Posterior cingulate gyrus (tissue), 11 donors: ENCODE data around the gene CFAP299.

Source experiments
- DNase-seq, 10 donors: peaks; one replicate each; pipeline versions ENCODE4 v3.0.0 to v3.0.0-alpha.2; 2020 to 2021; ENCODE audit warnings: mixed read lengths in 3 of 10
- intact Hi-C: fragments of 100-400 bp; cut with DNase I; formaldehyde crosslinking; loops from one replicate; pipeline ENCODE4 v1.15.1; 2023

CFAP299 gene

DNA sequence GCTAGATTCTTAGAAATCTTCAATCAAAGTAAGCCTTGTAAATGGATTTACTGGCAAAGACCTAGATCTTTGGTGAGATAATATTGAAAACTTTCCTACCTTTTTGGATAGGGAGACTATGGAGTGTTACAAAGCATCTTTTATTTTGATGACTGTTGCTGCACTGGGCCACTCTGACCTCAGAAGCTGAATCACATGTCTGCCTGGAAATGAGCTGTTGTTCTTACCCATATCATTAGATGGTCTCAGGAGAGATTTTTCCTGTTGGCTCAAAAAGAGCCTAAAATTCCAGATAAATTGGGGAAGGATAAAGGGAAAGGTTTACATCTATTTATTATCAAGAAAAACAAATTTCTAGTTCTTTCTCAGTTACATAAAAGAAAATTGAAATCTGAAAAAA lies 567.5 kb downstream of the CFAP299 start:
- intact Hi-C loops, result no loop called here
- no peak for DNase-seq

DNA sequence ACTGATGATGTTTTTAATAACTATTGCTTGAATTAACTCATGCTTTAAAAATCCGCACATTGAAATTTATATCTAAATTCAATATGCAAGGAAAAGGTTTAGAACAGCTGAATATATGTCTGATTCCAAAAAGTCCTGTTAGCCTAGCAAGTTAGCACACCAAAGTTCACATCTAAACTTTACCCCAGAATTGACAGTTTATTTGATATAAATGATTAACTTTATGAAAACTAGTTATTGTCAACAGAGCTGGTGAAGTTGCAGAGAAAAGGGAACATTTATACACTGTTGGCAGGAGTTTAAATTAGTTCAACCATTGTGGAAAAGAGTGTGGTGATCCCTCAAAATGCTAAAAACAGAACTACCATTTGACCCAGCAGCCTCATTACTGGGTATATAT lies 574.4 kb downstream of the CFAP299 start:
- DNase-seq, result no peak
- intact Hi-C loops, result no loop called here

DNA sequence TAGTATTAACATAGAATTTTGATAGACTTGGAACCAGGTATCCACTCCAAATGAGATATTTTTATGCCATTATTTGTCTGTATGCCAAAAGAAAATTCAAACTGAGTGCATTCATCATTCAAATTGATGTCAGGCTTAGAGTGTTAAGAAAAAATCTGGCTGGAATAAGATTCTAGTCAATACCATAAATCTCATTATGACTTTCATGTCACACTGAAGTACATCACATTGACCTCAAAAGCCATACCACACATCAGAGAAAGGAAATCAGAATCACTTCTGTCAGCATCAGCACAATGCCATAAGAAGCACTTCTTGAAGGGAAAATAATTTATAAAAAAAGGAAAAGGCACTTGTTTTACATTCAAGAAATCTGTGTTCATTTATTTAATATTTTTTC lies 575.9 kb downstream of the CFAP299 start:
- intact Hi-C loops, result no loop called here
- DNase-seq, result no peak

DNA sequence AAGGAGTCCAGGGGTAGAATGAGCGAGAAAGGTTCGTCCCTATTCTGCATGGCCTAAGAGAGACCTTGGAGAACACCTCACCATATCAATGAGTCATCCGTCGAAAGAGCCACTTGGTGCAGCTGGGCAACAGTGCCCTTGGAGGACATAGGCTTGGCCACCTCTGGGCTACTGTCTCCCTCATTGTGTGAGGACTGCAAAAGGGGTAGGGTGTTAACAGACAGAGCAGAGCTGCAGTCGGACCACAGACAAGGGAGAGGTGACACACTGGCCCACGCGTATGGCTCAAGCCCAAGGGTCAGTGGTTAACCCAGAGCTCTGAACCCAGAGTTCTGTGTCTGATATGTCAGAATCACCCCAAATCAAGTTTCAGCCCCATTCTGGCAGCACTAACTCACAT lies 576.8 kb downstream of the CFAP299 start:
- intact Hi-C loops, result no loop called here
- DNase-seq, result no peak

DNA sequence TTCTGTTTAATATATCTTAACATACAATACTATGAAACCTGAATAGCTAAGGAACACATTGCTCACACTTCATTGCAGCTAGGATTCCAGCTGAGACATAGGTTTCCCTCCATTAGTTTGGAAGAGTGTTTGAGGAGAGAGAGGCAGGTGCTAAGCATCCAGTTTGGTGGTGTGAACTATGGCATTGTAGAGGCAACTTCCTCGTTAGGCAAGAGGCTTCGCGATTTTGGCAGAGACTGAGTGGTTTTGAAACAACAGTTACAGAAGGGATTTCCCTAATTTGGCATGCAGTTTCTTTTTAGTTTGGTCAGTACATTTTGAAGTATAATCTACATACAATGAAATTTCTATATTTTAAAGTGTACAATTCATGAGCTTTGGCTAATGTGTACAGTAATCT lies 577.9 kb downstream of the CFAP299 start:
- no peak for DNase-seq
- intact Hi-C loops, result no loop called here

DNA sequence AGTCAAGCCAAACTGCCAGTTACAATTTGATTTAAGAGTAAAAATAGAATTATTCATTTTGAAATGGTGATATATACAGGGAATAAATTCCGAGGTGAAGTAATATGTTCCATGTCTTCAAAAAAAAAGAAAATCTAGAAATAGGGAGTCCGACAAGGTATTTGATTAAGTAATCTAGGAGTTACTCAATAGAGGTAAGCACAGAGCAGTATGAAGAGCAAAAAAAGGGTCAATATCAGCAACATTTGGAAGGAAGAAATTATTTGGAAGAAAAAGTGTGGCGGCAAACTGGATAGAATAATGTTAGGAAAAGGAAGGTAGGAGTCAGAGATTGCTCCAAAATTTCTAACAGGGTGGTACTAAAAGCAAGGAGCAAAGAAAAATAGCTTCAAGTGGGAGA lies 581.2 kb downstream of the CFAP299 start:
- intact Hi-C loops, result no loop called here
- DNase-seq, result no peak

DNA sequence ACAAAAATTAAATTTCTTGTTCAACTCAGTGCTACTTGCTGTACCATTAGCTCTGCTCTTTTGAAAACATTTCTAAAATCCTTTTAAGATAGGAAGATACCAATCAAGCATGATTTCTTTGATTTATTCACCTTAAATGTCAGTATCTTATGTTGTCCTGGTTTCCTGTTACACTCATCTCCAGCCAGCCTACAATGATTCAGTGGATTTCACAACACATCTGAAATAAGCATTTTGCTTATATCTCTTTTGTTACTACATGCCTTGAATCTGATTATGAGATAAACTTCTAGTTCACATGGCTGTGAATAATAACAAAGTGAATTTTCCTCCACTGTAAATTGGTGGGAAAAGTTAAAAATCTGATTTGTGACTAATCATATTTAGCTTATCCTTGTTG lies 582.5 kb downstream of the CFAP299 start:
- intact Hi-C loops, result no loop called here
- no peak for DNase-seq

DNA sequence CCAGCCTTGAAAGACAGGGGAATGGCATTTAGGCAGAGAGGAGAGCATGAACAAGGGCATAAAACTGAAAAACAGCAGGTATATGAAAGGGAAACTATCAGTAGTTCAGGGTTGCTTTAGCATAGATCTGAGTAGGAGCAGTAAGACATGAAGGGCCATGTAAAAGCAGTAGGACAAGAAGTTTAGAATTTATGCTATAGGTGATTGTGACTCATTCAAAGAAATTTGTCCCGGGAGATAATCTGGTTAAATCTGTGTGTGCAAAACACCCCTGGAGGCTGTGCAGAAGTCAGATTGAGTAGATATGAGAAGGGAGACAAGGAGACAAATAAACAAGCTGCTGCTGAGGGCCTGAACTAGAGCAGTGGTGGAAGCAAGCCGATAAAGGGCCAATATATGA lies 585.9 kb downstream of the CFAP299 start:
- intact Hi-C loops, result no loop called here
- no peak for DNase-seq

DNA sequence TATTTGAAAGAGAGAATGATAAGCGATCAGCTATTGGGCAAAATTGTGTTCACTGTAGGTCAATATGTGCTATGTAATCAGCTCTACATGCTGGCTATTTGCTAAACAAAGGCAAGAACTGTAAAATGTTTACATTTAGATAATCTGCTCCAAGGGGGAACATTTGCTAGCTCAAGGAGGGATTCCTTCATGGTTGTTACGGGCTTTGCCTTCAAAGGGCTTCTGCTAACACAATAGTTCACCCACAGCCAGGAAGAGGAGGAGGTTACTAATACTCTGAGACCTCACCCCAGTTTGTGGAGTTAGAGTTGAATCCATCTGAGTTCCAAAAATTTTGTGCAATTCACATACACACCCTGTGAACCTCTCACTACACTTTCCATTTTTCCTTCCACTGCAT lies 587.4 kb downstream of the CFAP299 start:
- no peak for DNase-seq
- intact Hi-C loops, result no loop called here

DNA sequence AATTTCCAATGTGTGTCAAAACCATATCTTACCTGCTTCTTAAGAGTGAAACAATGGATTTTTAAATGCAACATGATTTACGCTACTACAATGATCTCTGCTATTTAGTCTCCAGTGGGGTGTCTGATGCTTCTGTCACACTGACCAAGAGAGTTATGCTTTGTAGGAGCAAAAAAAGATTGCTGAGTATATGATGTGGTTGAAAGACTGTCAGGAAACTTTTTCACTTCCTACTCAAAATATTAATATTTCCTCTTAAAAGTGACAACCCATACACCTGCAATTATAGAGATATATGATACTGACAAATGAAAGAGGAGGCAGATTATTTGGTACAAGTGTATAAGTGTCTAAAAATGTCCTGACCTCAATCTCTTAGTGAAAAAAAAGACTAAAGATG lies 589.8 kb downstream of the CFAP299 start:
- intact Hi-C loops, result no loop called here
- DNase-seq, result no peak

DNA sequence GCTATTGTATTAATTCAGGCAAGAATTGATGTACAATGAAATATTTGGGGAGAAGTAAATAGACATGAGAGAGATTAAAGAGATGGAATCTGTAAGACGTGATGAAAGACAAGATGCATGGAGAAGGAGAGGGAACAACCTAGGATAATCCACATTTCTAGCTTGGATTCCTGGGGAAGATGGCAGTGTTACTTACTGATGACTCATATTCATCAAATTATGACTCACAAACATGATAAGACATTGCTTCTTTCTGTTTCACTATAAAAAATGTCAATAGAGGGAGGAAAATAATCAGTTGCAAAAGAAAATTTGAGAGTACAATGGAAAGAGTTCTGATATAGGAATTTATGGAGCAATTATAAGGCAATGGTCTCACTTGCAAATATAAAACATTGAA lies 590.9 kb downstream of the CFAP299 start:
- DNase-seq, result no peak
- intact Hi-C loops, result no loop called here

DNA sequence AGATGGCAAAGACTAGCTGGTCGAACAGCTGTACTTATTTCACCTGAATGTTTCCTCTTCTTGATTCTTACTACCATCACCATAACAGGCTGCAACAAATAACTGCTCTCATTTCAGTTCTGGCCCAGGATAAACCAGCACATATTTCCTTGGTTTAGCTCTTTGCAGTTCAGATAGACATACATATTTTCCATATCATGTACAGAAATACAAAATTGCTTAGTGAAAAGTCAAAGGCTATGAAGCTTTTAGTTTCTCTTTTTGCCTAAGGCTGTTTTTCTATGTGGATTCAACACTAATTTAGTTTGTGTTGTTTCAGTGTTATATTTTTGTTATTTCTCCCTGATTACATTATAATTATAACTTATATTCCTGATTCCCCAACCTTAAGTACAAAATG lies 591.4 kb downstream of the CFAP299 start:
- no peak for DNase-seq
- intact Hi-C loops, result no loop called here

DNA sequence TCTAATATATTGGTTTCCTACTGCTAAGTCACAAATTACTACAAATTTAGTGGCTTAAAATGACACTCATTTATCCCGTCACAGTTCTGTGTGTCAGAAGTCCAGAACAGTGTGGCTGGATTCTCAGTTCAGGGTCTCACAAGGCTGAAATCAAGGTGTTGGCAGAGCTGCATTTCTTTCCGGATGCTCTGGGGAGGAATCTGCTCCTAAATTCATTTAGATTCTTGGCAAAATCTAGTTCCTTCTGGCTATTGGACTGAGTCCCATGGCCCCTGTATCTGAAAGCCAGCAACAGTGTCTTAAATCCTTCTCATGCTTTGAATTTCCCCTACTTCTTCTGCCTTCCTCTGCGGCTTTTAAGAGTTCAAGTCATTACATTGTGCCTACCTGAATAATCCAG lies 591.9 kb downstream of the CFAP299 start:
- DNase-seq, result no peak
- intact Hi-C loops, result no loop called here

DNA sequence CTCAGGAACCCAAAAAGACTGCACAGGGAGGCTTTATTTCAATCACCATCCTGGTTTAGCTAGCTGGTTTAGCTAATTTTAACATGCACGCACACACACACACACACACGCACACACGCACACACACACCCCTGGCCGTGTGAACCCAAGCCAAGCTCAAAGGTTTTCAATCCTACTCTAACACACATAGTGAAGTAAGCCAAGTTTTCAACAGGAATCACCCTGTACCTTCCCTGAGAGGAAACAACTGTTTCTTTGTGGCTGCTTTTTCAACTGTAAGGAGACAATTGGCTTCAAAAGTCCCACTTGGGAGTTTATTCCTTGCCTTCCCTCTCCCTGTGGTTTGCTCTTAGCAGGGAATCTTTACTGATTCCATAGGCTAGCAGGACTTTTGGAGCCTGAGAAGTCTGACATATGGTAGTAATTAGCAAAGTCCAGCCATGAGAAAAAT lies 596.1 kb downstream of the CFAP299 start:
- DNase-seq, result no peak
- intact Hi-C loops, result no loop called here

DNA sequence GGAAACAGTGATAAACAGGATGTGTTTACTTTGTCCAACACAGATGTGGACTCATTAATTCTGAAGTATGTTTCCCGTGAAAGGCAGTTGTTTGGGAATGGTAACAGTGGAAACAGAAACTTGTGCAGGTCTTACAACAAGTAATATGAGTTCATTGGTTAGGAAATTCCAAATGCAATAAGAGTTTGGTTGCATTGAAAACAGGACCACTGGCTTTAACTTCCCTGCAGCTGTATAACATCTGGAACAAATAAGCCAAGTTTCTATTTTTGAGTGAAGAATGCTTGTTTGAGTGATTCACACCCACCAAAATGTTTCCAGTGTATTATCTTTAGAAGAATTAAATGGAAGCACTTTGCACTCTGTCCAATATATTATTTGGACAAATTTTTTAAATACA lies 612.6 kb downstream of the CFAP299 start:
- intact Hi-C loops, result no loop called here
- DNase-seq, result no peak

DNA sequence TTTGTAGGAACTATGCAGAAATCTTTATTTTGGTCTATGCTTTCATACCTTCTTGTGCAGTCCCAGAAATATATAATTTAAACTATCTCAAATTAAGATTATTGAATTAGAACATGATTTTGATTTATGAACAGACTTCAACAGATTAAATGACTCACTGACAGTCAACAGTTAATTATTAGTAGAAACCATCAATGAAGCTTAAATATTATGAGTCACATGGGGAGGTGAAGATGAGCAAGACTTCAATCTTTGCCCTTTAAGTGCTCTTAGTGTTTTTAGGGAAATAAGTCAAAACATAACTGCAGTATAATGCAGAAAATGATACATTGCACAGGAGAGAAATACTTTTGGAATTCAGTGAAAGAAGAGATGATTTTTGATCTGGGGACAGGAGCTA lies 613.5 kb downstream of the CFAP299 start:
- intact Hi-C loops, result no loop called here

DNA sequence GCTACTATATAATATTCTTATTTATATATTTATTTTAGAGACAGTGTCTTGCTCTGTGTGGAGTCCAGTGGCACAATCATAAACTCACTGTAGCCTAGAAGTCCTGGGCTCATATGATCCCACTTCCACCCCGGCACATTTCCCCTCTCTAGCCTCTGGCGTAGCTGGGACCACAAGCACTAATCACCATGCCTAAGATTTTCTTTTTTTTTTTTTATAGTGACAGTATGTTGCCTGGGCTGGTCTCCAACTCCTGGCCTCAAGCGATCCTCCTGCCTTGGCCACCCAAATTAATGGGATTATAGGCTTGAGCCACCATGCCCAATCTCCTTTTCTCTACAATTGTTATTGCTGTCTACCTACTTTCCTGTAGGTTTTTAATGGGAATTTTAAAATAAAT lies 620.9 kb downstream of the CFAP299 start:
- no peak for DNase-seq
- intact Hi-C loops, result no loop called here

More for the DNA sequence above, 613.5 kb downstream of the CFAP299 start:
- DNase-seq, result no peak

DNA sequence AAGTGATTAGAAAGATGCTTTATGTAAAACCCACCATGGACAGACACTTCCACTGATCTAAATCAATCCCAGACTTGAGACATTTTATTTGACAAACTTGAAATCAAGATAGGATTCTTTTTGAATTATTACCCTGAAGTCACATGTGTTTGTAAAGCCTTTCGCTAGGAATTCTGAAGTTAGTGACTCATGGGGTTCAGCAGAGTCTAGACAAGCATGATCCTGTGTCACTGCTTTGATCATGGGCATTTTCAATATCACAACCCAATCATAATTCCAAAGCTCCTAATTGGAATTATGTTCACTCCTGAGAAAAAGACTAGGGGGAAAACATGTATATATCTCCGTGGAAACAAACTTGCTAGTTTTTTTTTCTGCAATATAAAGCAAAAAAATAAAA lies 627.5 kb downstream of the CFAP299 start:
- intact Hi-C loops, result no loop called here
- no peak for DNase-seq

DNA sequence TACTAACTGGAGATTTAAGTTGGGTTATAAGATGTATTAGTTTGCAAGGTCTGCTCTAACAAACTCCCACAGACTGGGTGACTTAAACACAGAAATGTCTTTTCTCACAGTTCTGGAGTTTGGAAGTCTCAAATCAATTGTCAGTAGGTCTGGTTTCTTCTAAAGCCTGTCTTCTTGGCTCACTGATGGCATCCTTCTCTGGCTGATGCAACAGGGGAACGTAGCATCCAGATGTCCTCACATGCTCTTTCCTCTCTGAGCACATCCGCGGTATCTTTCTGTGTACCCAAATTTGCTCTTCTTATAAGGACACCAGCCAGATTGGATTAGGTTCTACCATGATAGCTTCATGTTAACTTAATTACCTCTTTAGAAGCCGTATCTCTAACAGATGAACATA lies 631.8 kb downstream of the CFAP299 start:
- DNase-seq, result no peak
- intact Hi-C loops, result no loop called here

DNA sequence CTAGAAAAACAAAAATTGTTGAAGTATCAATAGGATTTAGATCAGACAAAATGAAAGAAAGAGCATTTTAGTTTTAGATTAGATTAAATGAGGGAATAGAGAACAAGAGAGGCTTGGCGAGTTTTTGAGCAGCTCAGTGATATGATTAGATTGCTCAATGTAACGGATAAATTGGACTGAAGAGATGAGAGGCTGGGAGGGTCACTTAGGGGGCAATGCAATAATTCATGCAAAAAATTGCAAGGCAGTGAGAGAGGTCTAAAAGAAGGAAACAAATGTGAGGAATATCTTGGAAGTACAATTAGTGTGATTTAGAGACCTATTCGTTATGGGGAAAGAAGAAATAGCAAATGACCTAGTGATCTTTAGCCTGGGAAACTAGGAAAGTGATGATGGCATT lies 644.7 kb downstream of the CFAP299 start:
- intact Hi-C loops, result no loop called here

DNA sequence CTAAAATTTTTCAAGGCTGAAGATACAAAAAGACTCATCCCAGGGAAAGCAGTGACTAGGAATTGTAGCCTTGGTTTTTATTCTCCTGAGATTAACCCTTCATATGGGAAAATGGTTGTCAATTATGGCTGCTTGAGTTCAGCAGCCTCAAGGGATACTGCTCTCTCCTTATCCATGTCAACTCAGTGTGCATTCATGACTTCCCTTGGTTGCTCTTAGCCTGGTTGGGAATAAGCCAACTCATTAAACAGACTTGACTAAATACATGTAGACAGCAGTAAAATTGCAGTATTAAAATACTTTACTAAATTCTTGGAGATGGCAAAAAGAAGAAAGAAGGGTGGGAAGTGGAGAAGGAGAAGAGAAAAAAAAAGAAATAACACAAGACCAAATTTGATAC lies 650.5 kb downstream of the CFAP299 start:
- intact Hi-C loops, result no loop called here
- DNase-seq, result no peak

More for the DNA sequence above, 644.7 kb downstream of the CFAP299 start:
- no peak for DNase-seq

DNA sequence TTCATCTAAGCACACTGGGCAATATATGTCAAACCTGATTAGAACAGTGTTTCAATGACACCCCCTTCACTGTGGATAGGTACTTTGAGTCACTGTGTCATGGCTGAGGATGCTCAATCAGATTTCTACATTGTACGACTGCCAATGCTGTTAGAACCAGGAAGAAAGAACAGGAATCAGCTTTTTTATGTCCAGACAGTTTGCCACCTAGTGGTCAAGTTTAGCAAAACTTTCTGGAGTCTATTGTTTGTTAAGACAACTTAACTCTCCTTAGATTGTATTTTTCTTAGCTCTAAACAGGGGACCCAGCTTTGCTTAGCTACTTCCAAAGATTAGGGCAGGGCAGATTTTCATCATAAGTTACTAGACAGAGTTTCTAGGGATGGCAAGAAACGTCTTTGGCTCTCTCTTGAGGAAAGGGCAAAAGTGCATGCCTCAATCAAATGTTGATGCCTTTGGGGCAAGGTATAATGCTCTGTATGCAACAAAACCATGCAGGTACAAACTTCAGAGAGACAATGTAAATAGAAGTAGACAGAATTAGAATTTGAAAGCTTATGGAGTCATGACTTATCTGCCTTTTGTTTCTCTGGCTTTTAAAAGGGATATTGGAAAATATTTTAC lies 654.5 kb downstream of the CFAP299 start:
- no peak for DNase-seq
- intact Hi-C loops, result loop anchor here (1.0 kb wide), 1 partner anchor 629 kb away; no protein-coding TSS in a partner anchor

DNA sequence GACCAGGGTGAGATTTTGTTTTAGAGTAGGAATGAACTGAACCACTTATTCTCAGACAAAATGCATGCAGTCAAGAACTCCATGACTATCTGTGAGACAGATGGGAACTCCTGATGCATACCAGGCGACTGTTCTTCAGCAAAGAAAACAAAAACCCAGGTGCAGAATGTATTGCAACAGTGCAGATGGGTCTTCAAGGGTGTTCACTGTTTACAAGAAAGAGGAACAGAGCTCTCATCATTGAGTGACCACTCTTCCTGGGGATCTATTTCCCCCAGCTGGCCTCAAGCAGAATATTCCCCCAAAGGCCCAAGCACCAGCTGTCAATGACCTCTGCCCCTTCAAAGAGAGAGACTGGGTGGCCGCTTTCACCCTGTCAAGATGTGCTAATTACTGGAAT lies 655.3 kb downstream of the CFAP299 start:
- intact Hi-C loops, result loop anchor here (1.0 kb wide), 1 partner anchor 630 kb away; no protein-coding TSS in a partner anchor

More for the DNA sequence above, 655.3 kb downstream of the CFAP299 start:
- DNase-seq, result no peak
